ENCODE data around the gene STK32B. TPM values are rescaled to one million over a fixed set of nuclear protein-coding genes. Genes with fewer than 3 reads are reported as not detected.

STK32B gene
- total RNA-seq, 2 donors from 2014 or later = 0.09 to 7.3 TPM

DNA sequence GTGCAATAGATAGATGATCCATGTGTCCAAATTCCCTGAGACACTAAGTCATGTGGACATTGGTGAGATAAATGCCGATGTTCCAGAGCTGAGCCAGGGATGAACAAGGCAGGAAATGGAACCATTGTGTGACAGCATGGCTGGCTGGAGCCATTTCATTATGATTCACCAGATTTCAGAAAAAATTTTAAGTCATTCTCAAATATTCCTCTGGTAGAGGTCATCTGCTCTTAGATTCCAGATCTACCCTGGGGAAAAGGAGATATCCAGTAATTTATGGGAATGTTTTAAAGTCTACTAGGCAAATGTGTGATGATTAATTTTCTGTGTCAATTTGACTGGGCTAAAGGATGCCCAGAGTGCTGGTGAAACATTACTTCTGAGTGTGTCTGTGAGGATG lies 287.3 kb downstream of the STK32B start:
- Histone ChIP-seq H3K36me3 (no peaks in the 10 kb centered on the region), H3K27ac (no peak overlapping the region), H3K27me3 (replicated peaks; ENCODE audit: insufficient read depth) (no peaks in the 10 kb centered on the region), H3K4me3 (no peak overlapping the region), H3K9me3 (no peaks in the 10 kb centered on the region), H3K4me1 (replicated peaks) (no peaks in the 10 kb centered on the region)
- DNase-seq (ENCODE audit: low spot score) = no peak
- WGBS = 92% methylated on average over 1 of the region's 1 CpG
- no peak for TF ChIP-seq POLR2AphosphoS5 (IDR thresholded peaks at IDR 0.05)
- TF ChIP-seq POLR2A (IDR thresholded peaks at IDR 0.05) = no peak
- no peak for TF ChIP-seq CTCF (IDR thresholded peaks at IDR 0.05)
- intact Hi-C loops (cut with DNase I) = no loop called here

DNA sequence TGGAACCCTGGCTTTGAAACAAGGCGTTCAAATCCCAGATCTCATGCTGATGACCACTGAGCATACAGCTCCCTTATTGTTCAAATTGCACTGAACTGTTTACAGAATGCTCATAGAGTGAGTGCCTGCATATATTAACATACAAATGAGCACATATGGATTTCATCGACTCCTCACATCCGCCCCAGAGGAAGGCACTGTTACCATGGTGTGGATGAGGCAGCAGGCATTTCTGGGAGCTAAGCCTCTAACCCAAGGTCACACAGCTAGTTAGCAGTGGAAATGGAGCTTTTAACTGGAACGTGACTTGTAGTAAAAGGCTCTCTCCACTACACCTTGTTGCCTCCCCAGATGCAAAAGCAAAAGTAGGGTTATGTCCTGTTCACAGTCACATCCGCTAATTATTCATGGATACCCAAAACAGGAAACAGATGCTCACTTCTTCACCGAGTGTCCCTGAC lies 289.7 kb downstream of the STK32B start:
- intact Hi-C loops (cut with DNase I) = no loop called here
- Histone ChIP-seq H3K27ac (no peak overlapping the region), H3K36me3 (no peaks in the 10 kb centered on the region), H3K27me3 (replicated peaks; ENCODE audit: insufficient read depth) (no peaks in the 10 kb centered on the region), H3K4me1 (replicated peaks) (no peaks in the 10 kb centered on the region), H3K9me3 (no peaks in the 10 kb centered on the region), H3K4me3 (no peak overlapping the region)
- WGBS = 72% methylated on average over 6 of the region's 6 CpGs
- TF ChIP-seq POLR2A (IDR thresholded peaks at IDR 0.05) (no peak), POLR2AphosphoS5 (IDR thresholded peaks at IDR 0.05) (no peak), CTCF (IDR thresholded peaks at IDR 0.05) (no peak)
- no peak for DNase-seq (ENCODE audit: low spot score)

DNA sequence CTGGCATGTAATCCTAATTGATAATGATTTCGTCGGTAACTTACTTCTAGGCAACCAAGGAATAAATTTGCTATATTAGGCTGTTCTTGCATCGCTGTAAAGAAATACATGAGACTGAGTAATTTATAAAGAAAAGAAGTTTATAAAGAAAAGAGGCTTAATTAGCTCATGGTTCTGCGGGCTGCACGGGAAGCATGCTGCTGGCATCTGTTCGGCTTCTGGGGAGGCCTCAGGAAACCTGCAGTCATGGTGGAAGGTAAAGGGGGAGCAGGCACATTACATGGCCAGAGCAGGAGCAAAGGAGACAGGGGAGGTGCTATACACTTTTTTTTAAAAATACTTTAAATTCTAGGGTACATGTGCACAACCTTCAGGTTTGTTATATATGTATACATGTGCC lies 290.2 kb downstream of the STK32B start:
- no peak for DNase-seq (ENCODE audit: low spot score)
- Histone ChIP-seq H3K4me1 (replicated peaks) (no peaks in the 10 kb centered on the region), H3K9me3 (no peaks in the 10 kb centered on the region), H3K27me3 (replicated peaks; ENCODE audit: insufficient read depth) (no peaks in the 10 kb centered on the region), H3K36me3 (no peaks in the 10 kb centered on the region), H3K4me3 (no peak overlapping the region), H3K27ac (no peak overlapping the region)
- intact Hi-C loops (cut with DNase I) = no loop called here
- TF ChIP-seq POLR2A (IDR thresholded peaks at IDR 0.05) (no peak), CTCF (IDR thresholded peaks at IDR 0.05) (no peak), POLR2AphosphoS5 (IDR thresholded peaks at IDR 0.05) (no peak)
- WGBS = 87% methylated on average over 6 of the region's 6 CpGs

- Histone ChIP-seq H3K4me1 (replicated peaks) (no peaks in the 10 kb centered on the region), H3K9me3 (no peaks in the 10 kb centered on the region), H3K36me3 (no peaks in the 10 kb centered on the region), H3K27me3 (replicated peaks; ENCODE audit: insufficient read depth) (peaks cover 3% of the 10 kb centered on the region), H3K27ac (no peak overlapping the region), H3K4me3 (no peak overlapping the region)
- no peak for DNase-seq (ENCODE audit: low spot score)
- intact Hi-C loops (cut with DNase I) = no loop called here
- TF ChIP-seq POLR2A (IDR thresholded peaks at IDR 0.05) (no peak), CTCF (IDR thresholded peaks at IDR 0.05) (no peak), POLR2AphosphoS5 (IDR thresholded peaks at IDR 0.05) (no peak)
These were observed 304.6 kb downstream of the STK32B start for GRCh38 chr4:5355846-5356245.

- Histone ChIP-seq H3K4me1 (replicated peaks) (no peaks in the 10 kb centered on the region), H3K27ac (no peak overlapping the region), H3K36me3 (no peaks in the 10 kb centered on the region), H3K9me3 (no peaks in the 10 kb centered on the region), H3K4me3 (no peak overlapping the region), H3K27me3 (replicated peaks; ENCODE audit: insufficient read depth) (peaks cover 3% of the 10 kb centered on the region)
- intact Hi-C loops (cut with DNase I) = no loop called here
- no peak for DNase-seq (ENCODE audit: low spot score)
- WGBS = 29% methylated on average over 5 of the region's 5 CpGs
- TF ChIP-seq POLR2A (IDR thresholded peaks at IDR 0.05) (no peak), POLR2AphosphoS5 (IDR thresholded peaks at IDR 0.05) (no peak), CTCF (IDR thresholded peaks at IDR 0.05) (no peak)
These were observed 306.6 kb downstream of the STK32B start for GRCh38 chr4:5357870-5358269.
